ENCODE results near the gene TIPRL.

- no peak for TF ChIP-seq POLR2A (IDR thresholded peaks at IDR 0.05; ENCODE audit: low read depth, low read length)
- TF ChIP-seq POLR2AphosphoS5 (IDR thresholded peaks at IDR 0.05; ENCODE audit: low read depth, low read length): no peak
Observed at GRCh38 chr1:168220470-168220871, 41.7 kb downstream of the TIPRL start.
